GM18951 (cell line): ENCODE measurements around the gene ANXA1.

ENCODE experiments used
- POLR2A ChIP-seq: IDR thresholded peaks from 4 replicates; pipeline ENCODE4 v1.6.1; 2011; ENCODE audit warnings: mild to moderate bottlenecking; ENCODE audit not compliant: insufficient read length, insufficient read depth; ENCODE audit errors: extremely low read depth
- in situ Hi-C: fragments of 300-500 bp; cut with MboI; formaldehyde crosslinking; loops from one replicate; pipeline ENCODE4 v1.12.0; 2022; ENCODE audit warnings: low sequenced_read_pairs, mixed read lengths, inconsistent platforms; ENCODE audit not compliant: unreplicated experiment

The ANXA1 gene

DNA sequence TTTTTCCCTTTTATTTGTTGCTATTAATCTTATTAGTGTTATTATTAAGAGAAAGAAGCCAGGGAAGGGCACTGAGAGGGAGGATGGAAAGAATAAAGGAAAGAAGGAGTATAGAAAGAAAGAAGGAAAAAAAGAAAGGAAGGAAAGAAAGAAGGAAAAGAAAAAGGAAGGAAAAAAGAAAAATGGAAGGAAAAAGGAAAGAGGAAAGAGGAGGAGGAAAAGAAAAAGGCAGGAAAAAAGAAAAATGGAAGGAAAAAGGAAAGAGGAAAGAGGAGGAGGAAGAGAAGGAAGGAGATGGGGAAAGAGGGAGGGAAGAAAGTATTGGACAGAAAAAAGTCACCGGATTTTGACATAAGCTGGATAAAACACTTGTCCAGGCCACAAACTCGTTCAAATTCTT, 47.8 kb downstream of the ANXA1 start:
- no peak for TF ChIP-seq POLR2A
- in situ Hi-C loops, result no loop called here

DNA sequence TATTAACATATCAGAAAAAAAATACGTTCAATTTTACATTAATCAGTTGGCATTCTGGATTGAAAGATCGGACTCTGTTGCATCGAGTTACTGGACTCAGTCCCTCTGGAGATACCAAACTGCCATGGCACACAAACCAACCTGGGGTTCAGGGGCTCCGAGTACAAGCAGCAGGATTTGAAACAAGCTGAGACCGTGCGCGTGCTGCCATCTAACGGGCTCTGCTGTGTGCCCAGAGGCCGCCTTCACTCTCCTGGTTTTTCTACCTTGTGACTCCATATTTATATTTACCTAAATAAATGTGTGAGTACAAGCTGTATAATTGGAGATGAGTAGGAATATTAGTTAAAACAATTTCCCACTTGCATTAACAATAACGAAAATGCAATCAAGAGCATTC, 48.2 kb downstream of the ANXA1 start:
- no peak for TF ChIP-seq POLR2A
- in situ Hi-C loops, result no loop called here

DNA sequence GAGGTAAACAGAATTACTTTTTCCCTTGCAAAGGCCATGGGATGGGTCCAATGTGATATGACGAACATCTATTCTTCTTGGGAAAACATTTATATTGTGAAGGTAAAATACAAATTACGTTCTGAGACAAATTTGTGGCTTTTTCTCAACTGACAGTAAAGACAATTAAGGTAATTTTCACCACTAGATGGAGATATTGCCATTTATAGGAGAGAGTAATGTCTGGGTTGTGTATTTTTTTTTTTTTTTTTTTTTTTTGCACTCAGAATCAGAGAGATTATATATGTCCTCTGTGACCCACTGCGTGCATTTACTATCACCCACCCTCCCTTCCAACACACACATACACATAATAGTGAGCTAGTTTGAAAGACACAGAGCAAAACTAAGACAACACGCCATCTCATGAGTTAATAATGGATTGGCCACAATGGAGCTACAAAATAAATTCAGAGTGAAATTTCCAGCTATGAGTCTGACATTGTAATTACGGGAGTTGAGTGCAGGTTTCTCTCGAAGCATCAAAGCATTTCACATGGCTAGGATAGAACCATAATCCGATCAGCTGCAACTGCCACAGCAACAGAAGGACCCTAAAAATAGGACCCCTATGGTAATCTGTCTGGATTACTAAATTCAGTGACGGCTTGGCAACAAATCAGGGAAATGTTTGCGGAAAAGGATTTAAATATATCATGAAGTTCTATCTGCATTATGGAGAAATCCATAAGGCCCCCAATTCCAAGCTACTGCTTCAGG, 49.2 kb downstream of the ANXA1 start:
- in situ Hi-C loops, result no loop called here
- no peak for TF ChIP-seq POLR2A

DNA sequence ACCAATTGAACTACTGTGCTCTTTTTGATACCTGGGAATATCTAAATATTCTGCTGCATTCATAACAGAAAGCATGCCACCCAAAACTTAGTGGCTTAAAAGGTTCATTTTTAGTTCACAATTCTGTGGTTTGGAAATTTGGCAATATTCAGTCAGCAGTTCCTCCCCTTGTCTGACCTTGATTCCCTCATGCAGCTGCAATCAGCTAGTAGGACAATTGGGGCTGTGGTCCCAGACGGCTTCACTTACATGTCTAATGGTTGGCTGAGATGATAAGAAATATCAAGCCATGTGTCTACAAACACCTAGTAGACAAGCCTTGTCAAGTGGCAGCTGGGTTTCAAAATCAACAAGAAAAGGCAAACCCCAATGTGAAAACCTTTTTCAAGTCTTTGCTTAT, 51.3 kb downstream of the ANXA1 start:
- no peak for TF ChIP-seq POLR2A
- in situ Hi-C loops, result no loop called here

DNA sequence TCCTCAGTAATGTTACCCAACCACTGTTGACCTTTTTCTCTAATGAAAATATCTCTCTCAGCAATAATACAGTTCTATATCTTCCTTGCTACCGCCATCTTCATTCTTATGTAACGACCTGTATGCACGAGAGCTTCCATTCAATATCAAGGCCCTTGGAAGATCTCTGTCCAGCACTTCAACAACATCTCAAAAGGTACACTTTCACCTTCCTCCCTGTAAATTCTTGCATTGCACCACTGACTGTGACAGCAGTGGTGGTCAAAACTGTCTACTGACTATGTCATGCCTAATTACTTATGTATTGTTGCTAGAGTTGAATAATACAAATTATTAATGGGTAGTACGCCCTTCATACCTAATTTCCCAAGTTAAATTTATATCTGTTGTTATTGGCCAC, 53.3 kb downstream of the ANXA1 start:
- in situ Hi-C loops, result no loop called here

DNA sequence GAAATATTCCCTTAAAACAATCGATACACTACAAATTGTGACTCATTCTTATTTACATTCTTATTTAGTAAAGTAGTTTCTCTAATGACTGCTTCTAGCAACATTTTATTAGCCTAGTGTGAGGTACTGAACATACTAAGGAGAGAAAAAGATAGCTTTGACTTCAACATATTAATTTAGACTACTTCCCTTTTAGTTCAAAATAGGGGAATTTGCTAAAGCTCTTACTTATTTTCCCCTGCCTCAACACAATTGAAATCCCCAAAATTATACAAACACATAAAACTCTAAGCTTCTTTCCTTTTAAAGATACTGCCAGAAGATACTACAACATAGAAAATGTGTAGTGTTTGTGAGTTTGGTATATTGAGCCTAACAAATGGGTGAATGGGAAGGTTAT, 55.2 kb downstream of the ANXA1 start:
- in situ Hi-C loops, result no loop called here
- TF ChIP-seq POLR2A, result no peak

More for the DNA sequence above, 53.3 kb downstream of the ANXA1 start:
- TF ChIP-seq POLR2A, result no peak

DNA sequence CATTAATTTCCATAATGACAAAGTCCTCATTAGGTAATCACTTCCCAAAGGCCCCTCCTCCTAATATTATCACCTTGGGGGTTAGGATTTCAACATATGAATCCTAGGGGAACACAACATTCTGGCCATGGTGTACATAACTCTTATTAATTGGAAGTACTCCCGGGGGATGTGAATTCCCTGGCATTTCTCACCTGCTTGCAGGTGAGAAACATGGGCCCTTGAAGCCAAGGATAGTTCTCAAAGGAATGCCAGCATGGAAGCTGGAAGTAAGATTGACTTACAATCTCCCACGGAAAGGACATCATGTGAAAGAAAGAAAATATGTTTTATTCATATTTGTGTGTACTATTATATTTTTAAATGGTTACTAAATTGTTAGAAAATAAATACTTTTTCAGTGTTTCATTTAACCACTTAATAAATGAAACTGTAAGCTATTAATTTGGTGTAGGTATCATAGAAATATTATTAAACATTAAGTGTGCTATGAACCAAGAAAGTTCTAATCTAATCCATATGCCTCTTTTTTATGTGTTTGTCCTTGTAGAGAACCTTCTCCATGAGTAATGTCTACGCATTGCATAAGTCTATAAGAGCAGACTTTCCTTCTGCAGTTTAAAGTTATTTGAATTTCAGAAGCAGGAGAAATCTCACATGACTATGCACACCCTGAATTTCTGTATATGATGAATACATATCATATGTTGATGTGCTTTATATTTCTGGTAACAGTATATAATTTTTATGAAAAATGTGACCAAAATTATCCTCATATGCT, 59.4 kb downstream of the ANXA1 start:
- in situ Hi-C loops, result no loop called here
- TF ChIP-seq POLR2A, result no peak

DNA sequence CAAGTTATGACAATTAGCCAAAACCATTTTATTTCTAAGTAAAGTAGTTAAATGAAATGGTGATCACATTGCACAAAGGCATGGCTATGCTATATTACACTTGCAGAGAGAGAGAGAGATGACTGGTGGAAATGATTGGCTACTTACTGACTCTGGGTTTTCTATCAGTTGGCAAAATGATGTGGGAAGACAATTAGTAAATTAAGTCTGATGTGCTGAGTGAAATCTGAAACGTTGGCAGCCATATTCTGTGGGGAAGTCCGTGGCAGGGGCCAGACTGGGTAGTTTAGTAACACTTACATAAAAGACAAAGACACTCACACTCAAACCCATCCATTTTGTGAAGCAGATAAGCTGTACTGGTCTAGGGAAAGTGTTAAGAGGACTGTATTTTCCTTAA, 61.6 kb downstream of the ANXA1 start:
- in situ Hi-C loops, result no loop called here
- TF ChIP-seq POLR2A, result no peak

DNA sequence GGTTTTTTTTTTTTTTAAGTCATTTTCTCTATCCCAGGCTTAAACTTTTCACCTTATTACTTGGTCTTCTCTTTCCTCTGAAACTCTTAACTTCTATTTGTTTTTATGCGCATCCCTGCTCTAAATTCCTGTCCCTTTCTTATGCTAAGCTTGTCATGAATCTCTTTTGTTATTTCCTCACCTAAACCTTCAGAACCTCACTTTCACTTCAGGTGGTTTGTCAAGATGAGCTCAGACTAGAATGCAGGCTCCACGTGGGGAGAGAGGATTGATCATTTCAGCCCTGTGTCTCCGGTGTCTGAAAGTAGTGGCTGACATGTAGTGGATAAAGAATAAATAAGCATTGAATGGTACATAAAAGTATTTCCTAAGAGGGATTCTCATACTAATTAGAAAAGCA, 63.6 kb downstream of the ANXA1 start:
- in situ Hi-C loops, result no loop called here
- no peak for TF ChIP-seq POLR2A

DNA sequence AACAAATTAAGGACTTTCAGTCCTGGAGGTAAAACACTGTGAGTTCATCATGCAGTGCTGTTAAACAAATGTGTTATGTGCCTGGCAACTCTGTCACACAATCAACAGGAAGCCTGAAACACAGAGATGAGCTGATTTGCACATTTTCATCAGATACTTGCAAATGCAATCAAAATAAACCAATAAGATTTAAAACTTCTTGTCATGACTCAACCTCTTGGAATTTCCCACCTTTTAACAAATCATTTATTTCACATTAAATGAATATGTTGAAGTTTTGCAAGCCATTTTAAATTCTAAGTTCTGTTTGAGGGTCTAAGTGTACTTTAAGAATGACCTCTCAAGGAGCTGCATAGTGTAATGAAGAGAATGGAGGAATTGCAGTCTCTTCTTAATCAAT, 64.4 kb downstream of the ANXA1 start:
- in situ Hi-C loops, result no loop called here
- no peak for TF ChIP-seq POLR2A
